HepG2 (cell line): ENCODE results near the gene MARVELD3. TPM values are rescaled to one million over a fixed set of nuclear protein-coding genes. Genes with fewer than 3 reads are reported as not detected.

ENCODE experiments used
- AGO1 ChIP-seq: fragments of 200-400 bp; formaldehyde crosslinking; IDR thresholded peaks from 2 replicates; pipeline ENCODE4 v1.6.1; 2017; ENCODE audit warnings: mild to moderate bottlenecking, low read depth, low read length, moderate library complexity; ENCODE audit not compliant: poor library complexity, severe bottlenecking
- CEBPG ChIP-seq: IDR thresholded peaks from 2 replicates; pipeline ENCODE4 v1.6.1; 2016
- CREB1 ChIP-seq, 2 experiments: fragments of 450-650 bp in 1 of 2; IDR thresholded peaks; 2 replicates each; pipeline ENCODE4 v1.6.1; 2016 to 2017; ENCODE audit warnings: control low read depth in 1 of 2, mild to moderate bottlenecking in 1 of 2, missing compliant biosample characterization in 1 of 2, missing genetic modification characterization in 1 of 2
- EHMT2 ChIP-seq: fragments of 200-600 bp; sonication (generic); IDR thresholded peaks from 2 replicates; pipeline ENCODE4 v1.7.0; 2017; ENCODE audit warnings: antibody characterized with exemption, low read depth, low read length, borderline replicate concordance
- HES4 ChIP-seq: sonication (generic); formaldehyde crosslinking; IDR thresholded peaks from 2 replicates; pipeline ENCODE4 v1.9.0; 2021; ENCODE audit warnings: mild to moderate bottlenecking, missing genetic modification reagents, borderline replicate concordance
- KAT8 ChIP-seq: IDR thresholded peaks from 2 replicates; pipeline ENCODE4 v1.6.1; 2016; ENCODE audit warnings: missing genetic modification reagents, missing compliant biosample characterization
- POLR2G ChIP-seq: fragments of 200-400 bp; formaldehyde crosslinking; IDR thresholded peaks from 2 replicates; pipeline ENCODE4 v1.6.1; 2018; ENCODE audit warnings: mild to moderate bottlenecking, low read depth, low read length, moderate library complexity
- PRPF4 ChIP-seq: fragments of 200-400 bp; formaldehyde crosslinking; IDR thresholded peaks from 2 replicates; pipeline ENCODE4 v1.6.1; 2016; ENCODE audit warnings: low read length, low read depth; ENCODE audit not compliant: poor library complexity, severe bottlenecking
- SP5 ChIP-seq: IDR thresholded peaks from 2 replicates; pipeline ENCODE4 v1.6.1; 2016; ENCODE audit warnings: low read depth, borderline replicate concordance
- STAT5B ChIP-seq: sonication (generic); formaldehyde crosslinking; IDR thresholded peaks from 2 replicates; pipeline ENCODE4 v1.4.0; 2020; ENCODE audit warnings: missing genetic modification reagents
- TGIF2 ChIP-seq: IDR thresholded peaks from 2 replicates; pipeline ENCODE4 v1.6.1; 2016; ENCODE audit warnings: control low read depth, missing compliant biosample characterization
- ZFP90 ChIP-seq: sonication (generic); formaldehyde crosslinking; IDR thresholded peaks from 2 replicates; pipeline ENCODE4 v1.8.0; 2022; ENCODE audit warnings: missing genetic modification reagents, mild to moderate bottlenecking, inconsistent platforms, borderline replicate concordance
- ZKSCAN5 ChIP-seq: sonication (generic); formaldehyde crosslinking; IDR thresholded peaks from 2 replicates; pipeline ENCODE4 v1.5.1; 2020; ENCODE audit warnings: mild to moderate bottlenecking, missing genetic modification reagents
- ZNF335 ChIP-seq: sonication (generic); formaldehyde crosslinking; IDR thresholded peaks from 2 replicates; pipeline ENCODE4 v1.4.0; 2020; ENCODE audit warnings: missing genetic modification reagents
- ZNF33A ChIP-seq: sonication (generic); formaldehyde crosslinking; IDR thresholded peaks from 2 replicates; pipeline ENCODE4 v1.5.1; 2020; ENCODE audit warnings: missing genetic modification reagents, mild to moderate bottlenecking, moderate library complexity, borderline replicate concordance
- ZNF430 ChIP-seq: sonication (generic); formaldehyde crosslinking; IDR thresholded peaks from 2 replicates; pipeline ENCODE4 v1.9.0; 2021; ENCODE audit warnings: mild to moderate bottlenecking, missing genetic modification reagents
- ZNF557 ChIP-seq: sonication (generic); formaldehyde crosslinking; IDR thresholded peaks from 2 replicates; pipeline ENCODE4 v1.4.0; 2020; ENCODE audit warnings: missing genetic modification reagents
- polyA plus RNA-seq, 8 experiments: library from polyadenylated mRNA; depleted of rRNA in 3 of 8; stranded (reverse) in 7 of 8; unstranded in 1 of 8; fragments of >200 nt; fragmentation: Illumina TruSeq in 4 of 8; extraction: Trizol in 4 of 8; gene quantifications; 2 replicates each; pipeline versions ENCODE4 v1.2.1 to v1.2.3, GENCODE V29; 2011 to 2016; ENCODE audit warnings: low read depth in 4 of 8, missing spikeins in 1 of 8, mixed read lengths in 1 of 8; ENCODE audit not compliant: insufficient read depth in 1 of 8
- total RNA-seq, 5 experiments: library from RNA; depleted of rRNA; stranded (reverse); fragments of >200 nt; fragmentation: Illumina TruSeq; extraction: Trizol; gene quantifications; 2 replicates each; pipeline ENCODE4 v1.2.3, GENCODE V29; 2016; ENCODE audit warnings: low read depth in 1 of 5
- TF ChIP-seq, protein P1 (sequence below), 2 experiments: sonication (generic) in 1 of 2; formaldehyde crosslinking in 1 of 2; IDR thresholded peaks; 2 replicates each; pipeline versions ENCODE4 v1.6.1 to v1.9.0; 2014 to 2022; ENCODE audit warnings: antibody characterized with exemption in 1 of 2, borderline replicate concordance in 1 of 2, inconsistent platforms in 1 of 2, low read depth in 1 of 2, missing genetic modification reagents in 1 of 2
- TF ChIP-seq, protein P2 (sequence below): sonication (generic); formaldehyde crosslinking; IDR thresholded peaks from 2 replicates; pipeline ENCODE4 v1.4.0; 2020; ENCODE audit warnings: missing genetic modification reagents, borderline replicate concordance
- TF ChIP-seq, protein P3 (sequence below): sonication (generic); formaldehyde crosslinking; IDR thresholded peaks from 2 replicates; pipeline ENCODE4 v1.4.0; 2020; ENCODE audit warnings: missing genetic modification reagents, mild to moderate bottlenecking, borderline replicate concordance

Gene MARVELD3
- total and polyA plus RNA-seq, 2 of the 13 experiments (the other 11 are each of a cell fraction or from before 2014, with no cell fraction given), result 4.8 to 5.6 TPM

DNA sequence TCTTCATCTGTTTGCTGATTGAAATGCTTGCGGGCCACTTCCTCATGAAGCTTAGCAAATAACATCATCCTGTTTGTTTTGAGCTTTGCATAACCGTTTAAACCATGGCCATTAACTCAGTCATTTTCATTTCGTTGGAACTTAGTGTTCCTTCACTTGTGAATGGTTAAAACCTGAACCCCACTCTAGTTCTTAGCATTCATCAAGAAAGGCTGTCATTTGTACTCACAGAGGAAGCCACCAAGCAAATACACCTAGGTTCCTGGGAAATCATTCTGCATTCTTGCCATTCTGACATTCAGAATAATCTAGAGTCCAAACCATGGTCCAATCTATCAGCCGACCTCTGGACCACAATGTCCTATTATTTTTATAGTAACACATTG lies 40.7 kb upstream of the MARVELD3 start (continued):
- TF ChIP-seq, protein P1, sequence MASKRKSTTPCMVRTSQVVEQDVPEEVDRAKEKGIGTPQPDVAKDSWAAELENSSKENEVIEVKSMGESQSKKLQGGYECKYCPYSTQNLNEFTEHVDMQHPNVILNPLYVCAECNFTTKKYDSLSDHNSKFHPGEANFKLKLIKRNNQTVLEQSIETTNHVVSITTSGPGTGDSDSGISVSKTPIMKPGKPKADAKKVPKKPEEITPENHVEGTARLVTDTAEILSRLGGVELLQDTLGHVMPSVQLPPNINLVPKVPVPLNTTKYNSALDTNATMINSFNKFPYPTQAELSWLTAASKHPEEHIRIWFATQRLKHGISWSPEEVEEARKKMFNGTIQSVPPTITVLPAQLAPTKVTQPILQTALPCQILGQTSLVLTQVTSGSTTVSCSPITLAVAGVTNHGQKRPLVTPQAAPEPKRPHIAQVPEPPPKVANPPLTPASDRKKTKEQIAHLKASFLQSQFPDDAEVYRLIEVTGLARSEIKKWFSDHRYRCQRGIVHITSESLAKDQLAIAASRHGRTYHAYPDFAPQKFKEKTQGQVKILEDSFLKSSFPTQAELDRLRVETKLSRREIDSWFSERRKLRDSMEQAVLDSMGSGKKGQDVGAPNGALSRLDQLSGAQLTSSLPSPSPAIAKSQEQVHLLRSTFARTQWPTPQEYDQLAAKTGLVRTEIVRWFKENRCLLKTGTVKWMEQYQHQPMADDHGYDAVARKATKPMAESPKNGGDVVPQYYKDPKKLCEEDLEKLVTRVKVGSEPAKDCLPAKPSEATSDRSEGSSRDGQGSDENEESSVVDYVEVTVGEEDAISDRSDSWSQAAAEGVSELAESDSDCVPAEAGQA (IDR thresholded peaks at IDR 0.05; ENCODE audit: low read depth), result no peak
- TF ChIP-seq, protein P1 (CRISPR knock-in tag; IDR thresholded peaks at IDR 0.05; ENCODE audit: borderline replicate concordance), result no peak
- TF ChIP-seq SP5, result peak; percentile 12; the same call in 1 of the 2 replicates
- no peak for TF ChIP-seq STAT5B (CRISPR knock-in tag)
- no peak for TF ChIP-seq ZNF335
- TF ChIP-seq ZNF557 (CRISPR knock-in tag), result no peak
- TF ChIP-seq, protein P2, sequence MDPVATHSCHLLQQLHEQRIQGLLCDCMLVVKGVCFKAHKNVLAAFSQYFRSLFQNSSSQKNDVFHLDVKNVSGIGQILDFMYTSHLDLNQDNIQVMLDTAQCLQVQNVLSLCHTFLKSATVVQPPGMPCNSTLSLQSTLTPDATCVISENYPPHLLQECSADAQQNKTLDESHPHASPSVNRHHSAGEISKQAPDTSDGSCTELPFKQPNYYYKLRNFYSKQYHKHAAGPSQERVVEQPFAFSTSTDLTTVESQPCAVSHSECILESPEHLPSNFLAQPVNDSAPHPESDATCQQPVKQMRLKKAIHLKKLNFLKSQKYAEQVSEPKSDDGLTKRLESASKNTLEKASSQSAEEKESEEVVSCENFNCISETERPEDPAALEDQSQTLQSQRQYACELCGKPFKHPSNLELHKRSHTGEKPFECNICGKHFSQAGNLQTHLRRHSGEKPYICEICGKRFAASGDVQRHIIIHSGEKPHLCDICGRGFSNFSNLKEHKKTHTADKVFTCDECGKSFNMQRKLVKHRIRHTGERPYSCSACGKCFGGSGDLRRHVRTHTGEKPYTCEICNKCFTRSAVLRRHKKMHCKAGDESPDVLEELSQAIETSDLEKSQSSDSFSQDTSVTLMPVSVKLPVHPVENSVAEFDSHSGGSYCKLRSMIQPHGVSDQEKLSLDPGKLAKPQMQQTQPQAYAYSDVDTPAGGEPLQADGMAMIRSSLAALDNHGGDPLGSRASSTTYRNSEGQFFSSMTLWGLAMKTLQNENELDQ (CRISPR knock-in tag), result no peak
- no peak for TF ChIP-seq ZNF430 (CRISPR knock-in tag)
- TF ChIP-seq EHMT2, result peak; percentile 75
- no peak for TF ChIP-seq CREB1 (IDR thresholded peaks at IDR 0.05)
- TF ChIP-seq CREB1 (CRISPR knock-in tag; IDR thresholded peaks at IDR 0.05), result no peak
- TF ChIP-seq CEBPG (CRISPR knock-in tag), result peak; percentile 81
- no peak for TF ChIP-seq ZNF33A (CRISPR knock-in tag)
- no peak for TF ChIP-seq ZKSCAN5 (CRISPR knock-in tag)
- TF ChIP-seq TGIF2 (CRISPR knock-in tag), result no peak
- no peak for TF ChIP-seq ZFP90
- TF ChIP-seq PRPF4, result no peak
- no peak for TF ChIP-seq AGO1
- TF ChIP-seq KAT8 (CRISPR knock-in tag), result no peak
- TF ChIP-seq, protein P3, sequence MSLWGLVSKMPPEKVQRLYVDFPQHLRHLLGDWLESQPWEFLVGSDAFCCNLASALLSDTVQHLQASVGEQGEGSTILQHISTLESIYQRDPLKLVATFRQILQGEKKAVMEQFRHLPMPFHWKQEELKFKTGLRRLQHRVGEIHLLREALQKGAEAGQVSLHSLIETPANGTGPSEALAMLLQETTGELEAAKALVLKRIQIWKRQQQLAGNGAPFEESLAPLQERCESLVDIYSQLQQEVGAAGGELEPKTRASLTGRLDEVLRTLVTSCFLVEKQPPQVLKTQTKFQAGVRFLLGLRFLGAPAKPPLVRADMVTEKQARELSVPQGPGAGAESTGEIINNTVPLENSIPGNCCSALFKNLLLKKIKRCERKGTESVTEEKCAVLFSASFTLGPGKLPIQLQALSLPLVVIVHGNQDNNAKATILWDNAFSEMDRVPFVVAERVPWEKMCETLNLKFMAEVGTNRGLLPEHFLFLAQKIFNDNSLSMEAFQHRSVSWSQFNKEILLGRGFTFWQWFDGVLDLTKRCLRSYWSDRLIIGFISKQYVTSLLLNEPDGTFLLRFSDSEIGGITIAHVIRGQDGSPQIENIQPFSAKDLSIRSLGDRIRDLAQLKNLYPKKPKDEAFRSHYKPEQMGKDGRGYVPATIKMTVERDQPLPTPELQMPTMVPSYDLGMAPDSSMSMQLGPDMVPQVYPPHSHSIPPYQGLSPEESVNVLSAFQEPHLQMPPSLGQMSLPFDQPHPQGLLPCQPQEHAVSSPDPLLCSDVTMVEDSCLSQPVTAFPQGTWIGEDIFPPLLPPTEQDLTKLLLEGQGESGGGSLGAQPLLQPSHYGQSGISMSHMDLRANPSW, result no peak
- TF ChIP-seq HES4 (CRISPR knock-in tag), result no peak
- no peak for TF ChIP-seq POLR2G
